ENCODE results near the gene PRICKLE4. TPM values are rescaled to one million over a fixed set of nuclear protein-coding genes. Genes with fewer than 3 reads are reported as not detected.

Gene PRICKLE4
- total RNA-seq, 1 donor from 2014 or later = 14.2 TPM

Other genes starting within 250 kb of the PRICKLE4 start
- gene FOXP4, start 234.4 kb upstream of the PRICKLE4 start, total RNA-seq = 25.1 TPM
- 36.7 TPM for gene MDFI, start 142.3 kb upstream of the PRICKLE4 start, total RNA-seq
- gene TFEB, start 45.2 kb upstream of the PRICKLE4 start, total RNA-seq = 29.4 TPM
- gene PGC, start 33.4 kb upstream of the PRICKLE4 start, total RNA-seq = not detected
- 7.5 TPM for gene FRS3, start 882 bp upstream of the PRICKLE4 start, total RNA-seq
- 209 TPM for gene TOMM6, start 6.9 kb downstream of the PRICKLE4 start, total RNA-seq
- gene USP49, start 114.6 kb downstream of the PRICKLE4 start, total RNA-seq = 6.0 TPM
- gene MED20, start 140.4 kb downstream of the PRICKLE4 start, total RNA-seq = 23.8 TPM
- 24.6 TPM for gene BYSL, start 140.7 kb downstream of the PRICKLE4 start, total RNA-seq
- 69.1 TPM for gene CCND3, start 161.0 kb downstream of the PRICKLE4 start, total RNA-seq